ENCODE results near the gene TMEM134.

Gene TMEM134

GRCh38 chr11:67492801-67493547, 23.9 kb upstream of the TMEM134 start:
- no peak overlapping the region for H3K27ac ChIP-seq
- TF ChIP-seq ZFX (IDR thresholded peaks at IDR 0.05; ENCODE audit: borderline replicate concordance) (no peak), CTCF (IDR thresholded peaks at IDR 0.05) (no peak)

GRCh38 chr11:67492069-67492727, 23.1 kb upstream of the TMEM134 start:
- TF ChIP-seq CTCF (IDR thresholded peaks at IDR 0.05) = no peak
- no peak for TF ChIP-seq ZFX (IDR thresholded peaks at IDR 0.05; ENCODE audit: borderline replicate concordance)
- H3K27ac ChIP-seq = no peak overlapping the region

GRCh38 chr11:67491276-67492068, 22.4 kb upstream of the TMEM134 start:
- TF ChIP-seq ZFX (IDR thresholded peaks at IDR 0.05; ENCODE audit: borderline replicate concordance) (no peak), CTCF (IDR thresholded peaks at IDR 0.05) (no peak)
- H3K27ac ChIP-seq = no peak overlapping the region

GRCh38 chr11:67490727-67491065, 21.6 kb upstream of the TMEM134 start:
- no peak overlapping the region for H3K27ac ChIP-seq
- TF ChIP-seq CTCF (IDR thresholded peaks at IDR 0.05) = no peak
- TF ChIP-seq ZFX (IDR thresholded peaks at IDR 0.05; ENCODE audit: borderline replicate concordance) = no peak

- TF ChIP-seq ZFX (IDR thresholded peaks at IDR 0.05; ENCODE audit: borderline replicate concordance) (no peak), CTCF (IDR thresholded peaks at IDR 0.05) (no peak)
- H3K27ac ChIP-seq = no peak overlapping the region
Observed at GRCh38 chr11:67489885-67490726, 21.1 kb upstream of the TMEM134 start.

GRCh38 chr11:67489203-67489884, 20.3 kb upstream of the TMEM134 start:
- H3K27ac ChIP-seq = no peak overlapping the region

More at GRCh38 chr11:67489203-67489884, 20.3 kb upstream of the TMEM134 start:
- no peak for TF ChIP-seq ZFX (IDR thresholded peaks at IDR 0.05; ENCODE audit: borderline replicate concordance)
- TF ChIP-seq CTCF (IDR thresholded peaks at IDR 0.05) = no peak

Measured in 22Rv1 (cell line).